Subcutaneous abdominal adipose tissue (tissue), 5 donors: ENCODE measurements around the gene PHTF2.

Experiments
- H3K27ac ChIP-seq: one replicate; pipeline ENCODE4 v1.7.0; 2013; ENCODE audit warnings: low read depth, mild to moderate bottlenecking, inconsistent platforms, low read length, moderate library complexity
- H3K27me3 ChIP-seq, 5 donors: one replicate each; pipeline ENCODE4 v1.7.0; 2013; ENCODE audit warnings: low read length in 5 of 5, inconsistent platforms in 1 of 5; ENCODE audit not compliant: control insufficient read depth in 5 of 5, insufficient read depth in 4 of 5
- H3K36me3 ChIP-seq, 5 donors: one replicate each; pipeline ENCODE4 v1.7.0; 2013; ENCODE audit warnings: low read length in 5 of 5; ENCODE audit not compliant: control insufficient read depth in 5 of 5, insufficient read depth in 5 of 5
- H3K4me1 ChIP-seq, 5 donors: one replicate each; pipeline ENCODE4 v1.7.0; 2013; ENCODE audit warnings: low read length in 5 of 5, mild to moderate bottlenecking in 3 of 5, moderate library complexity in 1 of 5; ENCODE audit not compliant: control insufficient read depth in 5 of 5, insufficient read depth in 5 of 5
- H3K4me3 ChIP-seq, 5 donors: one replicate each; pipeline ENCODE4 v1.7.0; 2013; ENCODE audit warnings: low read length in 5 of 5, low read depth in 1 of 5
- H3K9ac ChIP-seq, 5 donors: one replicate each; pipeline ENCODE4 v1.7.0; 2013; ENCODE audit warnings: low read length in 5 of 5, mild to moderate bottlenecking in 4 of 5, moderate library complexity in 3 of 5
- H3K9me3 ChIP-seq, 5 donors: one replicate each; pipeline ENCODE4 v1.7.0; 2013; ENCODE audit warnings: low read length in 5 of 5; ENCODE audit not compliant: control insufficient read depth in 5 of 5
- donor health status: healthy.
- donor health status: healthy.
- donor health status: healthy.
- donor health status: healthy.
- donor health status: healthy.

The PHTF2 gene

DNA sequence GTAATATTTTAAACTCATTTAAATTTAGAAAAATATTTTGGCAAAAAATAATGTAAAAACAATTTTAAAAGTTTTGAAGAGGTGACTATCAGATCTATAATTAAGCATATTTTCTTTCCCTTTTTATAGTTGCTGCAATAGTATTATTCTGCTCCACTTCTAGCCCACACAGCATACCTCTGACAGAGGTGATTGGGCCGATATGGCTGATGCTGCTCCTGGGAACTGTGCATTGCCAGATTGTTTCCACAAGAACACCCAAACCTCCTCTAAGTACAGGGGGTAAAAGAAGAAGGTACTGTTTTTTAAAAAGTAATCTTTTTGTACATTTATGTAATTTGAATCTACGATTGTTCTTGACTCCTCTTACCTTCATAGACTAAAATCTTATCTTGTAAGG, 110.1 kb downstream of the PHTF2 start:
- H3K9me3 ChIP-seq, result no peaks in the 10 kb centered on the region
- peaks cover 0 to 4% (median 0%) of the 10 kb centered on the region in 5 donors for H3K36me3 ChIP-seq
- no peaks in the 10 kb centered on the region for H3K27me3 ChIP-seq
- H3K9ac ChIP-seq, result no peak overlapping the region
- no peak overlapping the region for H3K4me3 ChIP-seq
- no peak overlapping the region for H3K27ac ChIP-seq
- no peaks in the 10 kb centered on the region for H3K4me1 ChIP-seq

DNA sequence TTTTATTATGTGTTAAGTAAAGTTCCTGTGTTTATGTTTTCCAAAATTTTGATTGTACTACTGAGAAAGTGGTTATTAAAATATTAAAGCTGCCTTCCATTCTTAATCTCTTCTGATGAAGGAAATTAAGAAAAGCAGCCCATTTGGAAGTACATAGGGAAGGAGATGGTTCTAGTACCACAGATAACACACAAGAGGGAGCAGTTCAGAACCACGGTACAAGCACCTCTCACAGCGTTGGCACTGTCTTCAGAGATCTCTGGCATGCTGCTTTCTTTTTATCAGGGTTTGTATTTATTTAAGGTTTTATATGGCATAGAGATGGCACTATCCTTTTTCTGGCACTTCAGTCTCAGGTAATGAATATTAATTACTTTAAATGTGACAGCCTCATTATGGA, 111.6 kb downstream of the PHTF2 start:
- H3K4me1 ChIP-seq, result no peaks in the 10 kb centered on the region
- no peak overlapping the region for H3K27ac ChIP-seq
- H3K9ac ChIP-seq, result no peak overlapping the region
- H3K36me3 ChIP-seq, result peaks cover 0 to 4% (median 0%) of the 10 kb centered on the region in 5 donors
- no peak overlapping the region for H3K4me3 ChIP-seq
- no peaks in the 10 kb centered on the region for H3K27me3 ChIP-seq
- no peaks in the 10 kb centered on the region for H3K9me3 ChIP-seq

DNA sequence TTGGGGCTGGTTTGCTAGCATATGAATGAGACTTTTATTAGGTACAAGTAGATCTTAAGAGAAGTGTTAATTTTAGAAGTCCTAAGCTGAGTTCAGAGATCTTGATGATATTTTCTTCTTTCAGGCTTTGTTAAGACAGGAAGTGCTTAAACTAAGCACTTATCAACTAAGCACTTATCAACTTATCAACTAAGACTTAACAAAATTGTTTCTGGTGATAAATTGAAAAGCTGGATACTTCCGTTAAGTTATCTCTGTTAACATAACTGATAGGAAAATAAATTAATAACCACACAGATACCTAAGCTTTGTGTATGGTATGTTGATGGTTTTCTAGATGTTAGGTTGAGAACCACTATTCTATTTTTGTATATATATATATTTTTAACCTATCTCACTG, 113.7 kb downstream of the PHTF2 start:
- no peak overlapping the region for H3K9ac ChIP-seq
- H3K4me3 ChIP-seq, result no peak overlapping the region
- no peak overlapping the region for H3K27ac ChIP-seq
- no peaks in the 10 kb centered on the region for H3K4me1 ChIP-seq
- no peaks in the 10 kb centered on the region for H3K9me3 ChIP-seq
- peaks cover 0 to 4% (median 0%) of the 10 kb centered on the region in 5 donors for H3K36me3 ChIP-seq
- H3K27me3 ChIP-seq, result no peaks in the 10 kb centered on the region

DNA sequence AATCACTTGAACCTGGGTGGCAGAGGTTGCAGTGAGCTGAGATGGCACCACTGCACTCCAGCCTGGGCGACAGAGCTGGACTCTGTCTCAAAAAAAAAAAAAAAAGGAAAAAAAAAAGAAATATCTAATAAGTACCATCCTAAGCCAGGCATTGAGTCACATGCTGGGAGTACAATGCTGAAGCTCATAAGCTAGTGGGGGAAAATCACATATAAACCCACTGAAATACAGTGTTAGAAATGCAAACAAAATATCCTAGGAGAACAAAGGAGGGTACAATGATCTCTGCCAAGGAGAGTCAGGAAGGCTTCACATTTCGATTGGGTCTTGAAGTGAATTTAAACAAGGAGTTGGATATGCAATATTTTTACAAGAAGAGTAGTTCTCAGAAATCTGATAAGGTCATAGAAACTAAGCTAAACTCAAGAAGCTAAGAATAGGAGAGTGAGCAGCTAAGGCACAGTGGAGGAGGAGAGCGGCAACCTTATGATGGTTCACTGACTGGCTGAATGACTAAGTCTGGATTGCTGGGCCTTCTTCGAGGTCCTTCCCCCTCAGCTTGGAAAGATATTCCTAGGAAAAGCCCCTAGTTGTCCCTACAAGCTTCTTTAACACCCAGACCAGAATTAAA, 115.5 kb downstream of the PHTF2 start:
- H3K4me3 ChIP-seq, result no peak overlapping the region
- H3K27ac ChIP-seq, result no peak overlapping the region
- no peaks in the 10 kb centered on the region for H3K4me1 ChIP-seq
- no peak overlapping the region for H3K9ac ChIP-seq
- no peaks in the 10 kb centered on the region for H3K9me3 ChIP-seq
- H3K36me3 ChIP-seq, result peaks cover 0 to 7% (median 0%) of the 10 kb centered on the region in 5 donors
- H3K27me3 ChIP-seq, result no peaks in the 10 kb centered on the region

DNA sequence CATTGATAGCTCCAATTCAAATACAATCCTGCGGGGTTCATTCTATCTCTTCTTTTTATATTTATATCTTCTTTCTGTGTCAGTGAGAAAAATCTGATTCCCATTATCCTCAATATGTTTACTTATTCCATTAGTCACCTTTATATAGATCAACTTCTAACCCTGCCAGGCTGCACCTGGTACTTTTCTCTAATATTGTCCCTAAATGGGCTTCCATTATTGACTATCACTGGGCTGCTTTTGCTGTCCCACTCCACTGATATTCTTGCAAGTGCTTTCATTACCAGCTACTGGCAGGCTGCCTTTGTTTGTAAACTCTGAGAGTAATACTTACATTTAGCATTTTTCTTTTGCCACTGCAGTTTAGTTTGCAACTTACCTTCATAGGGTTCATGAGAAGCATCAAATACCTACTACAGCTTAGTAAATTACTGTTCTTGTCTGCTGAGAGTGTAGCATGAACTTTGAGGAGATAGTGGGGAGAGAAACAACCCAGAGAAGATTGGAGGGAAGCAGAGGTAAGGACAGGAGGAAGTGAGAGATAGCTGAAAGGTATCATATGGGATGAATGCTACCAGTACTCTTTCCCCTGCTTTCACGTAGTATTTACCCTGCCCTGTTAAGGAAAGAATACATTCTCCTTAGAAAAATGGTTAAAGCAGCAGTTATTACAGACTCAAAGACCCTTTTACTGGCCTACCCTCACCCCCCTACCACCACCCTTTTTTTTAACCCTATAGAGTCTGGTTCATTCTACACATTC, 119.1 kb downstream of the PHTF2 start:
- no peaks in the 10 kb centered on the region for H3K4me1 ChIP-seq
- H3K36me3 ChIP-seq, result peaks cover 2 to 7% (median 4%) of the 10 kb centered on the region in 5 donors
- H3K27ac ChIP-seq, result no peak overlapping the region
- H3K9me3 ChIP-seq, result no peaks in the 10 kb centered on the region
- H3K27me3 ChIP-seq, result no peaks in the 10 kb centered on the region
- no peak overlapping the region for H3K9ac ChIP-seq
- no peak overlapping the region for H3K4me3 ChIP-seq

DNA sequence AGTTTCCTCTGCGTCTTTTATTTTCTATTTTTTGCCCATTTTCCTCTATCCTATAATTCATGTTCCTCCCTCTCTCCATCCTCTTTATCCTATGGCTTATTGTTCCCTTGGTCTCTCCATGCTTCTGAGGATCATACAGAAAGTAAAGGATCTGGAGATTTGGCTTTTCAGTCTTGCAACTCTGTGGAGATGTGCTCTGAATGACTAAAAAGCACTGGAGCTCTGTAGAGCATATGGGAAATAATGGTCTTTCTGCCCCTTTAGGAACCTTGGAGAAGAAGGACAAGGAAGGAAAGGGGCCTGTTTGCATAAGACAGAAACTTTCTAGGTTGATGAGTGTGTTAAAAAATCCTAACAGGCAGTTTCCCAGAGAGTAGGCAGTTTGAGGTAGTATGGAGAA, 120.1 kb downstream of the PHTF2 start:
- no peaks in the 10 kb centered on the region for H3K27me3 ChIP-seq
- no peak overlapping the region for H3K27ac ChIP-seq
- peaks cover 5 to 8% (median 6%) of the 10 kb centered on the region in 5 donors for H3K36me3 ChIP-seq
- H3K9ac ChIP-seq, result no peak overlapping the region
- no peak overlapping the region for H3K4me3 ChIP-seq
- no peaks in the 10 kb centered on the region for H3K4me1 ChIP-seq
- H3K9me3 ChIP-seq, result no peaks in the 10 kb centered on the region

DNA sequence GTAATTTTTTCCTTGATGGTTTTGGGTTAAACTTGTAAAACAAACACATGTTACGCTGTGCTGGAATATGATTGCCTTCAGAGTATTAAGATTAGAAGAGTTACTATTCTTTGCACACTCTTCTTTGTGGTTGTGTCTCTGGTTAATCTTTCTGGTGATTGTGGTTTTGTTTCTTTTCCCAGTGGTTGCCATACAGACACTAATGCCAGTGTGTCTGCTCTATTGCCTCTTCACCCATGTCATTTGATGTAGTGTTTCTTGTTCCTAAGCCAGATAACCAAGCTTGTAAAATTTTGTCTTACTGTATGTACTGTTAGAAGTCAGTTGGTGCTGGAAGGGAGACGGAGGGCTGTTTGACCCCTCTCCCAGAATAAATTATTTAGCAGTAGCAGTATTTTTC, 124.8 kb downstream of the PHTF2 start:
- Histone ChIP-seq H3K4me3 (no peak overlapping the region), H3K4me1 (no peaks in the 10 kb centered on the region), H3K27ac (no peak overlapping the region), H3K9me3 (no peaks in the 10 kb centered on the region), H3K27me3 (no peaks in the 10 kb centered on the region), H3K9ac (no peak overlapping the region), H3K36me3 (peaks cover 5 to 10% (median 7%) of the 10 kb centered on the region in 5 donors)

DNA sequence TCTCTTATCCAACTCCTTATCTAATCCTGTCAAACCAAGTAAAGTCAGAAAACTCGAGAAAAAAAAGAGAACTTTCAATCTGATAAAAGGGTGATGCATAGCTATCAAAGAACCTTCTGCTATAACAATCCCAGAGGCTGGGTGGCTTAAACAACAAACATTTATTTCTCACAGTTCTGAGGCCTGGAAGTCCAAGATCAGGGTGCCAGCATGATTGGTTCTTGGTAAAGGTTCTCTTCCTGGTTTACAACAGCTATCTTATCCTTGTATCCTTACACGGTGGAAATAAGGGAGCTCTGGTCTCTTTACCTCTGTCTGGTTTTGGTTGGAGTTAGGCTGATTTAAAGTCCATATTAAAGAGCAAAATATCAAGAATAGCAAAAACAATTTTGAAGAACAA, 131.9 kb downstream of the PHTF2 start:
- Histone ChIP-seq H3K27ac (no peak overlapping the region), H3K9me3 (no peaks in the 10 kb centered on the region), H3K9ac (no peak overlapping the region), H3K36me3 (peaks cover 0 to 9% (median 0%) of the 10 kb centered on the region in 5 donors), H3K4me1 (no peaks in the 10 kb centered on the region), H3K4me3 (no peak overlapping the region), H3K27me3 (no peaks in the 10 kb centered on the region)

DNA sequence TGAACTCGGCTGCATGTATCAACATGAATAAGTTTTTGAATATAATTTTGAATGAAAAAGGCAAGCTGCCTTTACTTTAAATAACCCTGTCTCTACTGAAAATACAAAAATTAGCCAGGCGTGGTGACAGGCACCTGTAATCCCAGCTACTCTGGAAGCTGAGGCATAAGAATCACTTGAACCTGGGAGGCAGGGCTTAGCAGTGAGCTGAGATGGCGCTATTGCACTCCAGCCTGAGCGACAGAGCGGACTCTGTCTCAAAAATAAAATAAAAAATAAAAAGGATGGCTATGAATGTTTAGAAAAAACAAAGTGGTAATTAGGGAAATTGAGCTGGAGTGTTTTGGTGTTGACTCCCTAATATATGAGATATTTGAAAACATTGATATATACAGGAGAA, 133.3 kb downstream of the PHTF2 start:
- H3K9me3 ChIP-seq, result no peaks in the 10 kb centered on the region
- H3K36me3 ChIP-seq, result peaks cover 0 to 9% (median 0%) of the 10 kb centered on the region in 5 donors
- no peak overlapping the region for H3K27ac ChIP-seq
- H3K4me3 ChIP-seq, result no peak overlapping the region
- H3K27me3 ChIP-seq, result no peaks in the 10 kb centered on the region
- no peaks in the 10 kb centered on the region for H3K4me1 ChIP-seq
- H3K9ac ChIP-seq, result no peak overlapping the region

DNA sequence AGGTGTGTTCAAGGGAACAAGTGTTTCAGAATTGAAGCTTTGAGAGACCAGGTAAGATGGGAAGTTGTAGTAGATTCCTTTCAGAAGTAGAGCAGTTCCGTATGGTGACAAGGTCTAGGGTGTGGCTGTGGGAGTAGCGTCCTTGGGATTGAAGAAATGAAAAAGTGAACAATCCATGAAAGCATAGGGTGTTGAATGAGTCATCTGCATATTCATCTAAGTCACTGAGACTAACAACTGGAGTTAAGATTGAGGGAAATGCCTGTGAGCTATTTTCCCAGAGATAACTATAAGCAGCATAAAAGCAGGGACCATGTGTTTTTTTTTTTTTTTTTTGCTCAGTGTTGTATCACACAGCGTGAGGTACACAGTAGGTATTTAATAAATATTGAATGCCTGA, 134.8 kb downstream of the PHTF2 start:
- H3K9ac ChIP-seq, result no peak overlapping the region
- no peaks in the 10 kb centered on the region for H3K4me1 ChIP-seq
- no peaks in the 10 kb centered on the region for H3K9me3 ChIP-seq
- H3K27ac ChIP-seq, result no peak overlapping the region
- no peaks in the 10 kb centered on the region for H3K27me3 ChIP-seq
- no peak overlapping the region for H3K4me3 ChIP-seq
- peaks cover 0 to 9% (median 0%) of the 10 kb centered on the region in 5 donors for H3K36me3 ChIP-seq
